NCI-H187 (cell line): Measurements from ENCODE around the gene GIPC3.
"Not testable (repeated sequence)": the region's sequence is repeated elsewhere in the genome, so short reads cannot be mapped to it uniquely, and the experiment has no call there.

Source experiments
- DNase-seq, 2 experiments: peaks; one replicate each; lab custom pipeline; 2025; lab: John Stamatoyannopoulos, UW

Gene GIPC3

DNA sequence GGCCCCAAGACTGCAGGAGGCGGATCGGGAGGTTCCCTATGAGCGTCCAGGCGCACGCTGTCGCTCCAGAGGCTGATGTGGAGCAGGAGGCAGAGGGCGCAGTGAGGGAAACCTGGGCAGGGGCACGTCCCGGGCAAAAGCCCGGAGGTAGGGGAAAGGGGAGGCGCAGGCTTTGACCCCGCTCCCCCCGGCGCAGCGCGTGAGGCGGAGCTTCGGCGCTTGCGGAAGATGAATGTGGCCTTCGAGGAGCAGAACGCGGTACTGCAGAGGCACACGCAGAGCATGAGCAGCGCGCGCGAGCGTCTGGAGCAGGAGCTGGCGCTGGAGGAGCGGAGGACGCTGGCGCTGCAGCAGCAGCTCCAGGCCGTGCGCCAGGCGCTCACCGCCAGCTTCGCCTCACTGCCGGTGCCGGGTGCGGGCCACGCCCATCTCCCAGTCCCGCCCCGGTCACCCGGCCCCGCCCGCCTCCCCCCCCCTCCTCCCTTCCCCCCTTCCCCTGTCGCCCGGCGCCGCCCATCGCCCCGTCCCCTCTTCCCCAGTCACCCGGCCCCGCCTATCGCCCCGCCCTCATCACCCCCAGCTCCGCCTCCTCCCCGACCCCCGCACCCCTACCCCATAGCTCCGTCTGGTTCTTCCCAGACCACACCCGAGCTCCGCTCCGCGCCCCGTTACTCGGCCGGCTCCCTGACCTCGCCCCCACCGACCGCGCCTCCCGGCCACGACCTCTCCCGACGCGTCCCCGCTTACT is 8.4 kb upstream of the GIPC3 start:
- DNase-seq, result no peak

DNA sequence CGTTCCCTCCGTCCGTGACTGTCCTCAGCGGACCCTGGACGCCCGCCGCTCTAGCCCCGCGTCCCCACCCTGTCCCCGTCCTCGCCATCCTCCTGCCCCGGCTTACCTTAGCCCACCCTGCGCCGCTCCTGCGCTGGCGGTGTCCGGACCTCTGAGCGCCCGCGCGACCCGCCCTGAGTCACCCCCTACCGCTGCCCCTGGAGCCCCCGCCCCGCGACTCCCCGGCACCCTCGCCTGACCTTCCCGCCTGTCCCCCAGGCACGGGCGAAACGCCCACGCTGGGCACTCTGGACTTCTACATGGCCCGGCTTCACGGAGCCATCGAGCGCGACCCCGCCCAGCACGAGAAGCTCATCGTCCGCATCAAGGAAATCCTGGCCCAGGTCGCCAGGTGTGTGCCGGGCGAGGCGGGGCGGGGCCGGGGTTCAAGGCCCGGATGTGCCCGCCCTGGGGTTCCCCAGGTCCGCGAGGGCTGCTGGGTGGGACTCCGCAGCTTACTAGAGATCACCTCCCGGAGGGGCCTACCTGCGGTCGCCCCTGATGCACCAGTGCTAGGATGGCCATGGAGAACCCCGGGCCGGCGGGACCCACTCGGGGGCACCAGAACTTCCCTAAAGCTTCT is 7.4 kb upstream of the GIPC3 start:
- DNase-seq, result no peak

DNA sequence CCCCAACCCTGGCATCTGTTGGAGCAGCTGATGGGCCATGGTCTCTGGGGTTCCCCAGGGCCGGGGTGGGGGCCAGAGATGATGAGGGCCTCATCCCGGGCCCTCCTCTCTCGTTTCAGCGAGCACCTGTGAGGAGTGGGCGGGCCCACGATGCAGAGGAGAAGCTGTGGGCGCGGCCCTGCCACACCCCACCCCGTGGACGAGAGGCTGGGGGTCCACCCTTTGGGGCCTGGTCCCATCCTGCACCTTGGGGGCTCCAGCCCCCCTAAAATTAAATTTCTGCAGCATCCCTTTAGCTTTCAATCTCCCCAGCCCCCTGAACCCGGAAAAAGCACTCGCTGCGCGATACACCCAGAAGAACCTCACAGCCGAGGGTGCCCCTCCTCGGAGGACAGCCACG is 6.9 kb upstream of the GIPC3 start:
- DNase-seq, result no peak

DNA sequence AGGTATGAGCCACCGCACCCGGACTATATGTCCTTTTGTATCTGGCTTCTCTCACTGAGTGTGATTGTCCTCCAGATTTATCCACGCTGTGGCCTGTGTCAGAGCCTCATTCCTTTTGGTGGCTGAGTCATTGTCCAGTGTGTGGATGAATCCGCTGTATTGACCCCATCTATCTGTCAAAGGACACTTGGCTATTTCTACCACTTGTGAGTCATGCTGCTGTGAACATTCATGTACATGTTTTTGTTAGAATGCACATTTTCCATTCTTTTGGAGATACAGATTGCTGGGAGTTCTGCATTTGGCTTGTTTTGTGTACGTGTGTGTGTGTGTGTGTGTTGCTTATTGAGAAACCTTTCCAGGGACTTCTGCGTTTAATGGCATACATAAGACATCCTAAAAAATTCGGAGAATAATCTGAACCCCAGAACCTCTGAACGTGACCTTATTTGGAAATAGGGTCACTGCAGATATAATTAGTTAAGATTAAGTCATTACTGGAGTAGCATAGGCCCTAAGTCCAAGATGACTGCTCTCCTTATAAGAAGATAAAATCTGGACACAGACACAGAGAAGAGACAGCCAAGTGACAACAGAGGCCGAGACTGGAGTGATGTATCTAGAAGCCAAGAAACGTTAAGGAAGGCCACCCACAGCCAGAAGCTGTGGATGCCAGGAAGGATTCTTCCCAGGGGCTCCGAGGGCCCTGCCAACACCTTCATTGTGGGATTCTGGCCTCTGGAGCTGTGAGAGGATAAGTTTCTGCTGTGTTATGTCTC is 4.9 kb upstream of the GIPC3 start:
- no peak for DNase-seq

DNA sequence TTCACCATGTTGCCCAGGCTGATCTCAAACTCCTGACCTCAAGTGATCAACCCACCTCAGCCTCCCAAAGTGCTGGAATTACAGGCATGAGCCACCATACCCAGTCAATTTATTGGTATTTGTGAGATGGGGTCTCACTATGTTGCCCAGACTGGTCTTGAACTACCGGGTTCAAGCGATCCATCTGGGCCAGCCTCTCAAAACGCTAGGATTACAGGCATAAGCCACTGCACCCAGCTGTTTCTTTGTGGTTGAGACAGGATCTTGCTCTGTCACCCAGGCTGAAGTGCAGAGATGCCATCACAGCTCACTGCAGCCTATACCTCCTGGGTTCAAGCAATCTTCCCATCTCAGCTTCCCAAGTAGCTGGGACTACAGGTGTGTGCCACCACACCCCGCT is 3.5 kb upstream of the GIPC3 start:
- DNase-seq, result not testable (repeated sequence)

DNA sequence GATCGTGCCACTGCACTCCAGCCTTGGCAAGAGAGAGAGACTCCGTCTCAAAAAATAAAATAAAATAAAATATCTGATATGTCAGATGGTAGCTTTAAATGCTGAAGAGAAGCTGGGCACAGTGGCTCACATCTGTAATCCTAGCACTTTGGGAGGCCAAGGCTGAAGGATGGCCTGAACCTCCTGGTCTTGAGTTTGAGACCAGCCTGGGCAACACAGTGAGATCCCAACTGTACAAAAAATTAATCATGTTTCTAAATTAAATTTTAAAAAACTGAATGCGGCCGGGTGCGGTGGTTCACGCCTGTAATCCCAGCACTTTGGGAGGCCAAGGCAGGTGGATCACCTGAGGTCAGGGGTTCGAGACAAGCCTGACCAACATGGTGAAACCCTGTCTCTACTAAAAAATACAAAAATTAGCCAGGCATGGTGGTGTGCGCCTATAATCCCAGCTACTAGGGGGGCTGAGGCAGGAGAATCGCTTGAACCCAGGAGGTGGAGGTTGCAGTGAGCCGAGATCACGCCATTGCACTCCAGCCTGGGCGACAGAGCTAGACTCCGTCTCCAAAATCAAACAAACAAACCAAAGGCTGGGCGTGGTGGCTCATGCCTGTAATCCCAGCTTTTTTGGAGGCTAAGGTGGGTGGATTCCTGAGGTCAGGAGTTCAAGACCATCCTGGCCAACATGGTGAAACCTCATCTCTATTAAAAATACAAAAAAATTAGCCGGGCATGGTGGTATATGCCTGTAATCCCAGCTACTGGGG is 1.1 kb upstream of the GIPC3 start:
- DNase-seq, result not testable (repeated sequence)

DNA sequence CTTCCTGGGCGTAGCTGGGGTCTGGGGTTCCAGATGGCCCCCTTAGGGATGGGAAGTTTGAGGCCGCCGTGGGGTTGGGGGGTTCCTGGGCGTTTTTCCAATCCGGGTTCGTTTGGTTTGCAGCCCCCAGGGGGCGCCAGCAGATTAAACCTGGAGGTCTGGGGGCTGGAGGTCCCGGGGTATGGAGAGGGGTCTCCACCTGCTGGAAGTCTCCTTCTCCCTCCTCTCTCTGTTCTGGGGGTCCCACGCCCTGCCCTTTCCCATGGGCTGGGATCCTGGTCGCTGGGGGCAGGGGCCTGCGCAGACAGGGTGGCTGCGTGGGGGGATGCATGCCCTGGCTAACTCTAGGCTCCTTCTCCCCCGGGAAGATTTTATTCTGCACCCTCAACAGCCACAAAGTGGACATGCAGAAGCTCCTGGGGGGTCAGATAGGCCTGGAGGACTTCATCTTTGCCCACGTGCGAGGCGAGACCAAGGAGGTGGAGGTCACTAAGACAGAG is 899 bp downstream of the GIPC3 start:
- DNase-seq, result no peak

DNA sequence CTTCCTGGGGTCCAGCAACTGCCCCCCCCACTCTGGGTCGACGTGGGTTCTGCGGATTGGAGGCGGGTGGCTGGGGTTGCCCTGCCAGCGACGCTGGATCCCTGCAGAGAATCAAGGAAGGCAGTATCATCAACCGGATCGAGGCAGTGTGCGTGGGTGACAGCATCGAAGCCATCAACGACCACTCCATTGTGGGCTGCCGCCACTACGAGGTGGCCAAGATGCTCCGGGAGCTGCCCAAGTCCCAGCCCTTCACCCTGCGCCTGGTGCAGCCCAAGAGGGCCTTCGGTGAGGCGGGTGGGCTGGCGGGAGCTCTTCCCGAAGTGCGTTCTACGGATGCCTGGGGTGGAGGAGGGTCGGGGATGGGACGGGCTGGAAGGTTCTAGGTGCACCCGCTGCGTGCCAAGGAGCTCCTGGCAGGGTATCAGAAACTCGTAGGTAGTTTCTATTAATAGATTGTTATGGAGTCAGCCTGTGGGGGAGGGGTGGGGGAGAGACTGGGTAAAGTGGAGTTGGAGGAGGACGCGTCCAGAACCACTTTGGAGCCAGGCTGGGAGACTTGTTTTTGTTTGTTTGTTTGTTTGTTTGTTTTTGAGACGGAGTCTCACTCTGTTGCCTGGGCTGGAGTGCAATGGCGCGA is 1.5 kb downstream of the GIPC3 start:
- no peak for DNase-seq

DNA sequence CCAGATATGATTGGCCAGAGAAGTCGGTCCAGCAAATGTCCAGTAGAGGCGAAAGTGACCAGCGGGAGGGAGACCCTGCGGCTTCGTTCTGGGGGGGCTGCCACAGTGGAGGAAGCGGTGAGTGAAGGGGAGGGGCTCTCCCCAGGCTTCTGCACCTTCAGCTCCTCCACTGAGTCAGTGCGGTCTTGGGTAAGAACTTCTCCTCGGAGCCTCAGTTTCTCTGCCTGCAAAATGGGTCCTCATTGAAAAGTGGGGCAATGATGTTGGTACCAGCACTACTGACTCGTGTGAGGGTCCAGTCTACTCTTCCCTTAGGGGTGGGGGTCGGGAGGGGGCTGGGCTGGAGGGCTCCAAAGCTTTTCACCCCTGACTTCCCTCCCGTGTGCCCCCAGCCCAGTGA is 4.2 kb downstream of the GIPC3 start:
- no peak for DNase-seq

DNA sequence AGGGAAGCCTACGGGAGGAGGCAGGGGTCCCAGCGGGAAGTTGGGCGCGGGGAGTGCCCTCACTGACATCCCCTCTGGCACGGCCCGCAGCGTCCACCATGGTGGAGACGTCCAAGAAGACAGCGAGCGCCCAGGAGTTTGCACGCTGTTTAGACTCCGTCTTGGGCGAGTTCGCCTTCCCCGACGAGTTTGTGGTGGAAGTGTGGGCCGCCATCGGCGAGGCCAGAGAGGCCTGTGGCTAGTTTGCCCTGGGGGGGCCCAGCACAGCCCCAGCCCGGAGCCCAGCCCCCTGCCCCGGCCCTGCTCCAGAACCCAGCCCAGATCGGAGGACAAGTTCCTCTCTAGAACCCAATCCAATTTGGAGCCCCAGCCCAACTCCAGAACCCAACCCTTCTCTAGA is 4.7 kb downstream of the GIPC3 start:
- DNase-seq, result no peak

DNA sequence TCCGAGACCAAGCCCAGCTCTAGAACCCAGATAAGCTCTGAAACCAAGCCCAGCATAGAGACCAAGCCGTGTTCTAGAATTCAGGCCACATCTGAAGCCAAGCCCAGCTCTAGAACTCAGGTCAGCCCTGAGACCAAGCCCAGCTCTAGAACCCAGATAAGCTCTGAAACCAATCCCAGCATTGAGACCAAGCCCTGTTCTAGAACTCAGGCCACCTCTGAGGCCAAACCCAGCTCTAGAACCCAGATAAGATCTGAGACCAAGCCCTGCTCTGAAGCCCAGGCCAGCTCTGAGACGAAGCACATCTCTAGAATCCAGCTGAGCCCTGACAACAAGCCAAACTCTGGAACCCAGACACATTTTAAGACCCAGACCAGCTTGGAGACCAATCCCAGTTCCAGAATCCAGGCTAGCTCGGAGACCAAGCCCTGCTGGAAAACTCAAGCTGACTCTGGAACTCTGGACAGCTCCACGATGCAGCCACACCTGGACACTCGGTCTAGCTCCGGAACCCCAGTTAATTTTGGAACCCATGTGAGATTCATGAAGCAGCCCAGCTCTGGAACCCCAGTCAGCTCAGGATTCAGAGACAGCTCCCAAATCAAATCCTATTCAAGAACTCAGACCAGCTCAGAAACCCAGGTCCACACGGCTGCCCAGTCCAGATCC is 5.8 kb downstream of the GIPC3 start:
- no peak for DNase-seq

DNA sequence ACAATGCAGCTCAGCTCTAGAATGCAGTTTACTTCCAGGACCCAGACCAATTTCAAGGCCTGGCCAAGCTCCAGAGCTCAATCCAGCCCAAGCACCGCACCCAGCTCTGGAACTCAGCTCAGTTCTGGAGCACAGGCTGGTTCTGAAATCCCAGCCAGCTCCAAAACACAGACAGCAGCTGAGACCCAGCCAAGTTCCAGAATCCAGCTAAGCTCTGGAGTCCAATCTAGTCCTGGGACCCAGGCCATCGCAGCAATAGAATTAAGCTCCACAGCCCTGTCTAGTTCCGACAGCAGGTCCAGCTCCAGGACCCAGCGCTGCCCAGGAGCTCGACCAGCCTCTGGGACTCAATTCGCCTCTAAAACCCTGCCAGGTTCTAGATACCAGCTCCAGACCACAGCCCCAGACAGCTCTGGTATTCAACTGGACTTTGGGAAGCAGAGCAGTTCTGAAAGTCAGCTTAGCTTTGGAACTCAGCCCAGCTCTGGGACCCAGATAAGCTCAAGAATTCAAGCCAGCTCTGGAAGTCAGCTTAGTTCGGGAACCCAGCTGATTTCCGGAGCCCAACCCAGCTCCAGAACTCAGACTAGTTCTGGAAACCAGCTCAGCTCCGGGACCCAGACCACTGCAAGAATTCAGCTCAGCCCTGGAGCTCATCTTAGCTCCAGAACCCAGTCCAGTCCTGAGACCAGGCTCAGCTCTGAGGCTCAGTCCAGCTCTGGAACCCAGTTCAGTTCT is 6.8 kb downstream of the GIPC3 start:
- no peak for DNase-seq

DNA sequence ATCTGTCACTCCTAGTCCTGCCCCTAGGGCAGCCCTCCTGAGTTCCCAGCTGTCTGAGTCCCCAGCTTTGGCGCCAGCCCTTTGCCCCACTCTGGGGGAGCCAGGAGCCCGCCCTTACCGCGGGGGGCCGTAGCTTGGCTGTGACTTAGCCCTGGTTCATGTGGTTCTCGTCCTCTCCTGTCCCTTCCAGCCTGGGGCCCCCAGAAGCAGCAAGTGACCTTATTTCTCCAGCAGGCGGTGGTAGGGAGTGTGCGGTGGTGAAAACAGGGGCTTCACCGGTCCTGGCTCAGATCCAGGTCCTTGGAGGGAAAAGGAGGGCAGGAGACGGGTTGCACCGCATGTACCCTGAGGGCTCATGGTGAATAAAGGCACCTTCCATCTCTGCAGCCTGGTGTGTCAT is 7.9 kb downstream of the GIPC3 start:
- no peak for DNase-seq

DNA sequence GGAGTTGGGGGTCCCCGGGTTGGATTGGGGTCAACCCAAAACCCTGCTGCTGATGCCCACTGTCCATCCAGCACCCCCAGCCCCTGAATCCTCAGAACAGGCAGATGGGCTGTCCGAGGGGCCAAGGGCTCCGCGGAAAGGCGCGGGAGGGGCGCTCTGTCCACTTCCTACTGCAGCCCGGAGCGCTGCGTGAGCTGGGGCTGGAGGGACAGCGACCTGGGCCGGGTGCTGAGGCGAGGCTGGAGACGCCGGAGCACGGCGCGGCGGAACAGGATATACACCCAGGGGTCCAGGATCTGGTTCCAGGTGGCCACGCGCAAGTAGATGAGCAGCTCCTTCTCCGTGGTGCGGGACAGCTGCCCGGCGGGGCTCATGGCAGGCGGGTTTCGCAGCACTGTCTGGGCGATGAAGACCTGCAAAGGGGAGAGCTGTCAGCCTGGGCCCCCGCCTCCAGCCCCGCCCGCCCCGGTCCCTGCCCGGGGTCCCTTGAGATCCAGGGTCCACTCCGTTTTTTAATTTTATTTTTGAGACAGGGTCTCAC is 10.3 kb downstream of the GIPC3 start:
- DNase-seq, result no peak

DNA sequence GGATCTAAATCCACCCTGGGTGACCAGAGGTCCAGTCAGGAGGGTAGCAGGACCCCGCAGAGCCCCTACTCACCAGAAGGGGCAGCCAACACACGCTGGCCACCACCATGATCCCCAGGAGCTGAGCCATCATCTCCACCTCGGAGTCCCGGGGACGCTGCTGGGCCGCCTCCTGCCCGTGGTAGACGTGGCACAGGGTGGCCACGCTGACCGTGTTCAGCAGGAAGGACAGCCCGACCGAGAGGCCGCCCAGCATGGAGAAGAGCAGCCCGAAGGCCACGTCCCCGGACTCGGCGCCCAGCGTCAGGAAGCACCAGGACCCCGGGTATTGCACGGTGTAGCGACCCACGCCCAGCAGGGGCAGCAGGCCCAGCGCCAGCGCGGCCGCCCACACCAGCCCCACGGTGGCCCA is 14.5 kb downstream of the GIPC3 start:
- DNase-seq, result no peak

DNA sequence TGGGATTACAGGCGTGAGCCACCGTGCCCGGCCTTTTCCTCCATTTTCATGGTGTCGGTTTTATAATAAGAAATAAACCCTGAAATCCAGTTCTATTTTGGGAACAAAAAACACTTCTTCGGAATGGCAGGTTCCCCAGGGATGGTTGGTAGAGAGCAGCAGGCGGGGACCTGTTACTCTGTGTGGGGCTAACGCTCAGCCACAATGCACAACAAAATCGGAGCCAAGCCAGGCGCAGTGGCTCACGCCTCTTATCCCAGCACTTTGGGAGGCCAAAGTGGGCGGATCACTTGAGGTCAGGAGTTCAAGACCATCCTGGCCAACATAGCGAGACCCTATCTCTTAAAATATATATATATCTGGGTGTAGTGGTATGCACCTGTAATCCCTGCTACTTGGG is 15.7 kb downstream of the GIPC3 start:
- no peak for DNase-seq

DNA sequence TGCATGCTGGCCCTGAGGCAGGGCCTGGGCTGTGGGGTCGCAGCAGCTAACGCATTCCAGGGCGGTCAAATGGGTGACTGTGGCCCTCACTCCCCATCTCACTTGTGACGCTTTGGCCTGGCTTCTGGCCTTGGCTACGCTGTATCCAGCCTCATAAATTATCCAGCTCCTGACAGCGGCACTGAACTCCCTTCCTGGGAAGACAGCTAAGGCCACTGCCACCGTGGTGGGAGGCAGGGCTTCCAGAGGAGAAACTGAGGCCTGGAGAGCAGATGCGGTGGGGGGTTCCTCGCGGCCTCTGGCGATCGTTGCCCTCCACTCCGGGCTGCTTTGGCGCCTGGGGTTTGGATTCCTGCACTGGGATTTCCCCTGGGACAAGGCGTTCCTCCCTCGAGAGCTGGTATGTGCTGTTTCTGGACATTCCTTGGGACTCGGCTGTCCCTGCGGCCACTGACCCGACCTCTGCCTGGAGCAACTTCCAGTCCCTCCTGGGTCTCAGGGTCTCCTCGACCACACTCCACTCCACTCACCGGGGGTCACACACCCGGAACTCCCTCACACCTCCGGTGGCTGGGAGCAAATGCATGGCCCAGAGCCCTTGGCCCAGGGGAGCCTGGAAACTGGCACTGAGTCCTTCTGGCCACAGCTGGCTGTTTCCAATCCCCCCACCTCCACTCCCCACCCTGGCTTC is 18.0 kb downstream of the GIPC3 start:
- DNase-seq, result no peak

DNA sequence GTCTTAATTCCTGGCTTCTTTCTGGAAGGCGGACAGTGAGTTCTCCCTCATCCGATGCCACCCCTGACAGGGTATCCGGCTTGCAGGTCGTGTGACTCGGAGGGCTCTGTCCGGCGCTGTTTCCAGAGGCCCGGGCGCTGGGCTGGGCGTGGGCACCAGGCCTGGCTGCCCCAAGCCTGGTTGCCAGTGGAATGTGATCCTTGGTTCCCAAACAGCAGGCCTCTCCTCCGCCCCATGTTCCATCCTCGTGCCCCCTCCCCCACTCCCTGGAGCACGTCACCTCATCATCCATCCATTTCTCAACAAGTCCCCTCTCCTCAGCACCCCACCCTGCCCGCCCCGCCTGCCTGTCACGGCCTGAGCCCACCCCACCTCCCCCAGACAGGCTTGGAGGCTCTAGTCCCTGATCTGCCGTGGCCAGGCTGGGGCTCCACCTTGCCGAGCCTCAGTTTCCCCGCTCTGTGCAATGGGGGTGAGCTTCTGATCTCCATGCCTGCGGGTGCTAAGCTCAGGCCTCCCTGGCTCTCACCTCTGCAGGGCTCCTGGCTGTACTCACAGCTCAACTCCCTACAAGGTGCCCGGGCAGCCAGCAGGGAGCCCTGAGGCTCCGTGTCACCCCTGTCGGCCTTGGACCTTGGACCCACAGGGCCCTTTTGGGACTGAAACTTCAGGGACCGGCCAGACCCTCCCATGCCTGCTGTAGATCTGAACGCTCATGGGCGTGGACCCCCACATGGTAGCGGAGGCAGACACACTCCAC is 19.1 kb downstream of the GIPC3 start:
- DNase-seq, result no peak

DNA sequence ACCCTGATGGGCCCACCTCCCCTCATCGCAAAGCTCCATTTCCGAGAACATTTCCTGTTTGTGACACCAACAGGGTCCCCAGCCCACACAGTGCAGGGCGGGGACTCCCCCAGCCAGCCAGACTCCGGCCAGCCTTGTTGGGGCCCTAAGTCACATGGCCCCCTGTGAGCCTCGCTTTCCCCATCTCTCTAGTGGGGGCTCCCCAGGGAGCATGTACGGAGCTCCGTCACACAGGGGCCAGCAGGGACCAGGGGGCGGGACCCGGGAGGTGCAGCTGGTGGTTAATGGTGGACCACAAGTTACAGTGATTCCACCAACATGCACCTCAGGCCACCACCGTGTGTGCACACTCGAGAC is 19.7 kb downstream of the GIPC3 start:
- DNase-seq, result no peak
